NCI-H2081 treated with DMSO at 0.1 percent for 48 hours (cell line): ENCODE results near the gene TMEM130.

Experiments
- DNase-seq: peaks from one replicate; lab custom pipeline; 2025; lab: John Stamatoyannopoulos, UW

The TMEM130 gene, protein sequence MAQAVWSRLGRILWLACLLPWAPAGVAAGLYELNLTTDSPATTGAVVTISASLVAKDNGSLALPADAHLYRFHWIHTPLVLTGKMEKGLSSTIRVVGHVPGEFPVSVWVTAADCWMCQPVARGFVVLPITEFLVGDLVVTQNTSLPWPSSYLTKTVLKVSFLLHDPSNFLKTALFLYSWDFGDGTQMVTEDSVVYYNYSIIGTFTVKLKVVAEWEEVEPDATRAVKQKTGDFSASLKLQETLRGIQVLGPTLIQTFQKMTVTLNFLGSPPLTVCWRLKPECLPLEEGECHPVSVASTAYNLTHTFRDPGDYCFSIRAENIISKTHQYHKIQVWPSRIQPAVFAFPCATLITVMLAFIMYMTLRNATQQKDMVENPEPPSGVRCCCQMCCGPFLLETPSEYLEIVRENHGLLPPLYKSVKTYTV

DNA sequence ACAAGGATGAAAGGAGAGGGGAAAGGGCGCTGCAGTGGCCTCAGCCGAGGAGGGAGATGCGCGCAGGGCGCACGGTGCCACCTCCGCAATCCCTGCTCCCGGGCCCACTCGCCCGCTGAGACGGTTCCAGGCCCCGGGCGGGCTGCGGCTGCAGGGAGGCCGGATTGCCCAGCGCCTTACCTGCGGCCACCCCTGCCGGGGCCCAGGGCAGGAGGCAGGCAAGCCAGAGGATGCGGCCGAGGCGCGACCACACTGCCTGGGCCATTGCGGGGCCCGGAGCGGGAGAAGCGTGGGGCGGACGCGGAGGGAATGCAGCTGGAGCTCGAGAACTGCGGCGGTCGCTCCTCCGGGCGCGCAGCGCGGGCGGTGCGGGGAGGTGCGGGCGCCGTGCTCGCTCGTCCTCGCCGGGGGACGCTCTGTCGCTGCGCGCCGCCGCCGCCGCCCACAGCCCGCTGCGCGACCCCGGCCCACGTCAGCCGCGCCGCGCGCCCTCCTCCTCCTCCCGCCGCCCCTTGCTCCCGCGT, at the start of gene TMEM130:
Gene TMEM130, minus strand, starts transcription at position 418 of the 524 bp plus-strand sequence. Its CDS starts 153 bp downstream, at position 265.
- DNase-seq = no peak

DNA sequence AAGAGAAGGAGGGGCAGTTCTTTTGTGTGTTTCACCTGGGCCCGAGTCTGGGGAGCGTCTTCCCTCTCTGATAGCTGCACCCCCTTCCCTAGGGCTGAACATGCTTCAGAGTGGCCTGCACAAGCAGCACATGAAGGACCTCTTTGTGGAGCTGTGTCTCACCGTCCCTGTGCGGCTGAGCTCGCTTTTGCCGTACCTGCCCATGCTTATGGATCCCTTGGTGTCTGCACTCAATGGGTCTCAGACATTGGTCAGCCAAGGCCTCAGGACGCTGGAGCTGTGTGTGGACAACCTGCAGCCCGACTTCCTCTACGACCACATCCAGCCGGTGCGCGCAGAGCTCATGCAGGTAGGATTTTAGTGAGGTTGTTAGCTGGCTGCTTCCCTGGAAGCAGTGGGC, 47.5 kb upstream of the TMEM130 start:
- no peak for DNase-seq

DNA sequence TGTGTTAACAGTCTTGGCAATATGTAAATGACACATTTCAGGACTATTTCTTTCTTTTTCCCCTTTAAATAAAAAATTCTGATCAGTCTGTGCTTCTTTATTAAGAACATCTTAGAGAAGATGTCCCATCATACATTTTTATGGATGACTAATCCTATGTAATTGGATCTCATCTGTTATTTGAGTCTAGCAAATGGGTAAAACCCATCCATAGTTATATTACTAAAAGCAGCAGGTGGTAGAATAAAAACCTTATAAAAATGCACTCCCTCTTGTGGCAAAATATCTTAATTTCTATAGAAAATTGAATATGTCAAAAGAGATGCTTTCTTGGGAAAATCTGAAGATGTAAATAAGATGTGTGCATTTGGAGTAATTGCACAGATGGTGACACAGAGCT, 43.8 kb upstream of the TMEM130 start:
- DNase-seq = no peak

DNA sequence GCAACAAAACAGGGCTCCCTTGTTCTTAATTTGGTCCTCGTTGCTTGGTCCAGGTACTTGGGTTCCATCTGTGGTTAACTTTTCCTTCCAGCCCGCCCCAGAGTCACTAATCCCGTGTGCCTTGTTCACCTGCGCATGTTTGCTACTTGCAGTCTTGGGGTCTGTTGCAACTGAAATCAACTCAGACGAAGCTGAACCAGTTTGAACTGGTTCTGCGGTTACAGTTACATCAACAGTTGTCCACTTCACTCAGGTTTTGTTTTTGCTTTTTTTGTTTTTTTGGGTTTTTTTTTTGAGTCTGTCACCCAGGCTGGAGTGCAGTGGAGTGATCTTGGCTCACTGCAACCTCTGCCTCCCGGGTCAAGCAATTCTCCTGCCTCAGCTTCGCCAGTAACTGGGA, 43.2 kb upstream of the TMEM130 start:
- no peak for DNase-seq

DNA sequence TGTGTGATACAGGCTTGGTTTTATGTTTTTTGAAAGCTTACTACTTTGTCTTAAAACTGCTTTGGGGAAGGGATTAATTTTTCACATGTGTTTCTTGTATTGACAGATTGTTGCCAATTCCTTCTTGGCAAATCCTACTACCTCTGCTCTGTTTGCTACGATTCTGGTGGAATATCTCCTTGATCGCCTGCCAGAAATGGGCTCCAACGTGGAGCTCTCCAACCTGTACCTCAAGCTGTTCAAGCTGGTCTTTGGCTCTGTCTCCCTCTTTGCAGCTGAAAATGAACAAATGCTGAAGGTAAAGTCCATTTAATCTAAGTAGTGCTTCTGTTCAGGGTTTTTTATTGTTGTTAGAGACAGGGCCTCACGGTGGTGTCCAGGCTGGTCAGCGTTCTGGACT, 42.1 kb upstream of the TMEM130 start:
- DNase-seq = no peak

DNA sequence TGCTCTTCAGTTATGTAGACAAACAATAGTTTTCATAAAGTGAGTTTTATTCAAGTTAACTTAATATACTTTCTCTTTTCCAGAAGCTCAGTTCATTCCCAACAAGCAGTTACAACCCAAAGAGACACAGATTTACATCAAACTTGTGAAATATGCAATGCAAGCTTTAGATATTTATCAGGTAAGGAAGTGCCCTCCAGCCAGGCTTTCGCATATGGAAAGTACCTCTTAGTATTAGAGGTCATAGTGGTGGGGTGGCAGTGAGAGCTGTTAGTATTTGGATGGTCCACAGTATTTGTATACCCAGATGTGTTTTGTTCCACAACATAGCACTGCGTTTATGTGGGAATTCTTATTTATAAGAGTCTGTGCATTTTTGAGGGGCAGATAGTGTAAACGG, 40.6 kb upstream of the TMEM130 start:
- DNase-seq = no peak

DNA sequence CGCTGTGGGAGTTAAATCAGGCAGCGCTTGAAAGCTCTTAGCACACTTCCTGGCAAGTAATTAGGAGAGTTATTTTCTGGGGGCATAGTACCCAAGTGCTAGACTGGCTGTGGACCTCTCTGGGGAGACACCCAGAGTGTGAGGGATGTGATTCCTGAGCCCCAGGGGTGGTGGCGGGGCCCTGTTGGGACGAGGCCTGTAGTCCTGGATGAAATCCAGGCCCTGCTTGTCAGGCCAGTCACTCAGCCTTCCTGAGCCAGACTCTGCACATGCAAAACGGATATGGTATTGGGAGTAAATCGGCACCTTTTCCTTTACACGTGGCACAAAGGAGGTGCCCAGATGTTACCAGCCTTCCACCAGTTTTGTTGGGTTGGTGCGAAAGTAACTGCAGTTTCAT, 39.7 kb upstream of the TMEM130 start:
- no peak for DNase-seq

DNA sequence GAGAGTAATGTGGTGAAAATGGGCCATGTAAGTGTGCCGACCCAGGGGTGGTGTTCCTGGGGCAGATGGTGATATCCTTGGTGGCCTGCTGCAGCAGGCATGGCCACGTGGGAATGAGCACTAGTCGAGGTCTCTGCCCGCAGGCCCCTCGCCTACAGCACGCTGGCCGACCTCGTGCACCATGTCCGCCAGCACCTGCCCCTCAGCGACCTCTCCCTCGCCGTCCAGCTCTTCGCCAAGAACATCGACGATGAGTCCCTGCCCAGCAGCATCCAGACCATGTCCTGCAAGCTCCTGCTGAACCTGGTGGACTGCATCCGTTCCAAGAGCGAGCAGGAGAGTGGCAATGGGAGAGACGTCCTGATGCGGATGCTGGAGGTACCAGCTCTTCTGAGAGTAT, 38.8 kb upstream of the TMEM130 start:
- DNase-seq = no peak

DNA sequence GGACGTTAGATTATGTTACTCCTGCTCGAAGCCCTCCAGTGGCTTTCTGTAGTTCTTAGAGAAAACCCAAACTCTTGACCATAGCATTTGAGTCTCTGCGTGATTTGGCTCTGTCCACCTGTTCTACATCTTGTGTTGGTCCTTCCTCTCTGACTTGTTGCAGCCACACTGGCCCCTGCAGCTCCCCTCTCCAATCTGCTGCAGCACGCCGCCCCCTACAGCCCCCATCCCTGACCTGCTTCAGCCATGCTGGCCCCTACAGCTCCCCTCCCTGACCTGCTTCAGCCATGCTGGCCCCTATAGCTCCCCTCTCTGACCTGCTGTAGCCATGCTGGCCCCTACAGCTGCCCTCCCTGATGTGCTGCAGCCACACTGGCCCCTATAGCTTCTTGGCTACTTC, 37.8 kb upstream of the TMEM130 start:
- no peak for DNase-seq

DNA sequence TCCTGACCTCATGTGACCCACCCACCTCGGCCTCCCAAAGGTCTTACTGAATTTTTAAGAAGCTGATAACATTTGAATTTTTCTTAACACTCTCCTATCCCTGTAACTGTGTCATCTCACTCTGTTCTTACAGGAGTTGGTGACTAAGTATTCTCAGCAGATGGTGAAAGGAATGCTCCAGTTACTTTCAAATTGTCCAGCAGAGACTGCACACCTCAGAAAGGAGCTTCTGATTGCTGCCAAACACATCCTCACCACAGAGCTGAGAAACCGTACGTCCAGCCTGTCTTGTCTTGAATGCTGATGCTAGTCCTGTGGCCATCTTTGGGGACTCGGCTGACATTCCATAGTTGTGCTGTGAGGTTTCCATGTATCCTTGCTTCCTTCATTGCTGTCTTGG, 33.4 kb upstream of the TMEM130 start:
- DNase-seq = no peak

DNA sequence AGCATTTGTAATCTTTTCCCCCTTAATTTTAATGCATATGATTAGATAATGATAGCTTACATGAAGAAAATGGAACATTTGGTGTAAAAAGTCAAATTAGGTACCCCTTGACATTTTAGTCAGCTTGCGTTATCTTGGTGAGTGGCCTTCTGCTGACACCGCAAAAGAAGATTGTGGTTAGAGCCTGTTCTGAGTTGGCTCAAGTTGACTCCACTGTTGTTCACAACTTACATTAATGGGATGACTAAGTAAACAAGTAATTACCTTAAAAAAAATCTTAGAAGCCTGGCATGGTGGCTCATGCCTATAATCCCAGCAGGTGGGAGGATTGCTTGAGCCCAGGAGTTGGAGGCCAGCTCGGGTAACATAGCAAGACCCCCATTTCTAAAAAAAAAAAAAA, 32.7 kb upstream of the TMEM130 start:
- DNase-seq = no peak

DNA sequence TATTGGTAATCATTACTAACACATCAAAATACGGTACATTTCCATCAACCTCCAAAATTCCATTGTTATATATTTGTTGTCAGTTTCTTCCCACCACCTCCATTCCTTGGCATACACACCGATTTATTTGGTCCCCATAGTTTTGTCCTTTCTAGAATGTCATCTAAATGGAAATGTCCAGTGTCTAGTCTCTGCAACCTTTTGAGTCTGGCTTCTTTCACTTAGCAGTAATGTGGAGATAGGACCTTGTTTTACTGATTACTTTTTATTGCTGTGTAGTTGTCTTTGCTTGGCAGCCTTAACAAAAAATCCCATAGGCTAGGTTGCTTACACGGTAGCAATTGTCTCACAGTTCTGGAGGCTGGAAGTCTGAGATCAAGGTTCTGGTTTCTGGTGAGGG, 31.0 kb upstream of the TMEM130 start:
- no peak for DNase-seq

DNA sequence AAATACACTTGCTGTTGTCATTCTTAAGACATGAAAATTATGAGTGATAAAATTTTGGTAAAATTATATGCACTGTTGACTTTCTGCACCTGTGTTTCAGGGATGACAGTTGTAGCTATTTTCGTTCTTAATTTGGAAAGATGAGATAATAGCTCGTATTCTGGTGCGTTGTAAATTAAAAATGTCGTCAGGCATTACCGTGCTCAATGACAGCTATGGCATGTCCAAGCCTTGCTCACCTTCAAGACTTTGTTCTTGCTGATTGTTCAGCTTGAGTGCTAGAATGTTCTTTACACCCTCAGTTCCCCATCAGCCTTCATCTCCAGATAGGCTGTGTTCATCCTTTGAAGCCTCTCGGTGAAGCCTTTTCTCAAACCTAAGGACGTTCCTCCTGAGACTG, 30.0 kb upstream of the TMEM130 start:
- DNase-seq = no peak

DNA sequence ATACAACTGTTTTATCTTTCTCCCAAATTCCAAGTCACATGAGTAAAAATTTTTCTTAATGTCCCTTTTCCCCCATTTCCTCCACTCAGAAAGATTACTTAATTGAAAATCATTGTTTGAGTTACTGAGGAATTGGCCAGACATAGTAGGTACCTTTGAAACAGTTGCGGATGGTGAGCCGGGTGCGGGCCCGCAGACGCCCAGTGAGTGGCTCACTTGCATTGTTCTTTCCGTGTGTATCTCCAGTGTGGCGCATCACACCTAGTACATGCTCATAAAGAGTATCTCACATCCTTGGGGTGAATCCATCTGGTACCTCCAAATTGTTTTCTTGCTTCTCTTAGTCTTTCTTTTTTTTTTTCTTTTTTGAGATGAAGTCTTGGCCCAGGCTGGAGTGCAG, 22.8 kb upstream of the TMEM130 start:
- DNase-seq = no peak

DNA sequence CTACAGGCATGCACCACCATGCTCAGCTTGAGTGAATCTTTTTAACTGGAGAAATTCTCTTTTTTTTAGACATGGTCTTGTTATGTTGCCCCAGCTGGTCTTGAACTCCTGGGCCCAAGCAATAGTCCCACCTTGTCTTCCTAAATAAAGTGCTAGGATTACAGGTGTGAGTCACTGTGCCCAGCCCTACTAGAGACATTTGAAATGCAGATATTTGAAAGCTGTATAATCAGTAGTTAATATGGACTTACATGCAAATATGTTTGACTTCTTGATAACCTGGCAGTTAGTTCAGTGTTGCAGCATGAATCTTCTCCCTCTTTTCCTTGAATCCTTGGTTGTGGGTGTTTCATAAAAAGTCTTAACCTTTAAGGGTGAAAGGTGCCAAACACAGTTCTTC, 17.2 kb upstream of the TMEM130 start:
- no peak for DNase-seq

DNA sequence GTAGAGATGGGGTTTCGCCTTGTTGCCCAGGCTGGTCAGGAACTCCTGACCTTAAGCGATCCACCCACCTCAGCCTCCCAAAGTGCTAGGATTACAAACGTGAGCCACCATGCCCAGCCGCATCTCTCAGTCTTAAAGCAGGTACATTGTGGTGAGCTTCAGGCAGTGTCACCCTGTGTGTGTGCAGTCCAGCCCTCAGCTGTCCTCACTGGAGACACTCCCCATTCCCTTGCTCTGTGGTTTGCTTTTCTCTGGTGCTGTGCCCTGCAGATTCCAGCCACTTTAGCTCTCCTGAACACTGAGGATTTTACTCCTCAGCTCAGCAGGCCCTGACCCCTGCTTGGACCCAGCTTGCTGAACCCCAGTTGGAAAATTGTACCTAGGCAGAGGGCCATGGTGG, 14.6 kb upstream of the TMEM130 start:
- DNase-seq = no peak

DNA sequence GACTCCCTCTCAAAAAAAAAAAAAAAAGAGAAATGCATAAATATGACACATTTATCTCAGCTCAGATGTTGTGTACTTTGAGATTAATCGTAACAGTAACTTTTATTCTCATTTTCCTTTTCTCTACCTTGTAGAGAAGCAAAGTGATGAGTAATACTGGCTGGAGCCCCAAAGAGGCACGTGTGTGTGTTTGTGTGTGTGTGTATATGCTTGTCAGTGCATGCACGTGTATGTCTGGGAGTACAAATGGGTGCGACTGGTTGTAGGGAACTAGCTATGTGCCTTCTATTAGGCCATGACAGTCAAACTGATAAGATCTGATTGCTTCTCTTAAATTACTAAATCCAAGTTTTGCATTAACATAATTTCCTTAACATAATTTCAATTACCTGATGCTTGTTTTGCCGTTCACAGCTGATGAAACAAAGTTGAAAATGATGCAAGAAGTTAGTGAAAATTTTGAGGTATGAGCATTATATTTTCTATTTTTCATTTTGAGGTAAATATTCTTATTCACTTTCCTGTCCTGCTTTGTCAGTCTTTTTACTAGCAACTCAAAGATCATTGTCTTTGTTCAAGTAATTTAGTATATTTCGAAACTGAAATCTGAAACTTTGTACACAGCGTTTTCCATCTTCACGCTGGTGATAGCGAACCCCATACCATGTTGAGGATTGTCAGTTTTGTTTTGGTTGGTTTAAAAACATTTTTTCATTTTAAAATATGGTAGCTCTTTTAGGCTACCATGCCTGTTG, 11.9 kb upstream of the TMEM130 start:
- no peak for DNase-seq

DNA sequence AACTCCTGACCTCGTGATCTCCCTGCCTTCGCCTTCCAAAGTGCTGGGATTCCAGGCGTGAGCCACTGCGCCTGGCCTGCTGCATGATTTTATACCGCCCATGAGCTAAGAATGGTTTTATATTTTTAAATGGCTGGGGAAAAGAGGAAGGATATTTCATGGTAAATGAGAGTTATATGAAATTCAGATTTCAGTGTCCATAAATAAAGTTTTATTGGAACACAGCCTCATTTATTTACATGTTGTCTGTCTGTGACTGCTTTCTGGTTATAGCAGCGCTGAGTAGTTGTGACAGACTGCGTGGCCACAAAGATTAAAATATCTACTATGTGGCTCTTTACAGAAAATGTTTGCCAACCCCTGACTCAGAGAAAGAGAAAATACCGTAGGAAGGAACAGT, 10.7 kb upstream of the TMEM130 start:
- DNase-seq = no peak

DNA sequence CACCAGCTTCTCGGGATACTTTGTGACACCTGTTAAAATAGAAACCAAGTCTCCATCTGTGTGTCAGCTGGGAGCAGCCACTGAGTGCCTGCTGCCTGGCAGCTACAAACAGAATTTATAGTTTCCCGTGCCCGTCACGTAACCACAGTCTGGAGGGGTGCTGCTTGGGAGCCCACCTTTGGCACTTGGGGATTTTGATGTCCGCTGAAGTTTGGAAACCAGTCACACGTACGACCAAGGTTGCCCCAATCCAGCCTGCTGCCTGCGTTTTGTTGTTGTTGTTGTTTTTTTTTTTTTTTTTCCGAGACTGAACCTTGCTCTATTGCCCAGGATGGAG, 10.1 kb upstream of the TMEM130 start:
- no peak for DNase-seq

DNA sequence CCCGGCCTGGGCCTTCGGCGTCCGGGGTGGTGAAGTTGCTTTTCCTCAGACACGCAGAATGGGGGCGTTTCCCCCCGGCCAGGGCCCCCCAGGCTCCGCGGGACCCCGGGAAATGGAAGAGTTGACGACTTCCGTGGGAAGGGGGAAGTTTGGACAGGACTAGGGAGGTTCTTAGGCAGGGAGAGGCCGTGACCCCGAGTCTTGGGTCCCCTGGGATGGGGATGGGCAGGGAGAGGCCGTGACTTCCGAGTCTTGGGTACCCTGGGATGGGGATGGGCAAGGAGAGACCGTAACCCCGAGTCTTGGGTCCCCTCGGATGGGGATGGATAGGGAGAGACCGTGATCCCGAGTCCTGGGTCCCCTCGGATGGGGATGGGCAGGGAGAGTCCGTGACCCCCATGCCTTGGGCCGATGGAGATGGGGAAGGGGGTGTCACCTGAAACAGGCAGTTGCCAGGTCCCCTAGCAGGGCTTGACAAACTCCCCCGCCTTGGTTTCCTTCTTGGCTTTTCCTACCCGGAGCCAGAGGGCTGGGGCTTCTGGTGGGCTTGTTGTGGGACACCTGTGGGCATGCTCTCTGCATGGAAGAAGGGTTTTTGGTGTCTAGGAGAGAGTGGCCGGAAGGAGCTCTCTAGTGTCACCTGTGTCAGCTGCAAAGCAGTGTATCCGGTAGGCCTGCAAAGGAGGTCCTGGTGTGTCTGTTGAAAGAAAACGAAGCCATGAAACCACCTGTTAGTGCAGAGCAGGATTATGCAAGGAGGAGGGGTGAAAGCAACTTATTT, 9.6 kb upstream of the TMEM130 start:
- no peak for DNase-seq

DNA sequence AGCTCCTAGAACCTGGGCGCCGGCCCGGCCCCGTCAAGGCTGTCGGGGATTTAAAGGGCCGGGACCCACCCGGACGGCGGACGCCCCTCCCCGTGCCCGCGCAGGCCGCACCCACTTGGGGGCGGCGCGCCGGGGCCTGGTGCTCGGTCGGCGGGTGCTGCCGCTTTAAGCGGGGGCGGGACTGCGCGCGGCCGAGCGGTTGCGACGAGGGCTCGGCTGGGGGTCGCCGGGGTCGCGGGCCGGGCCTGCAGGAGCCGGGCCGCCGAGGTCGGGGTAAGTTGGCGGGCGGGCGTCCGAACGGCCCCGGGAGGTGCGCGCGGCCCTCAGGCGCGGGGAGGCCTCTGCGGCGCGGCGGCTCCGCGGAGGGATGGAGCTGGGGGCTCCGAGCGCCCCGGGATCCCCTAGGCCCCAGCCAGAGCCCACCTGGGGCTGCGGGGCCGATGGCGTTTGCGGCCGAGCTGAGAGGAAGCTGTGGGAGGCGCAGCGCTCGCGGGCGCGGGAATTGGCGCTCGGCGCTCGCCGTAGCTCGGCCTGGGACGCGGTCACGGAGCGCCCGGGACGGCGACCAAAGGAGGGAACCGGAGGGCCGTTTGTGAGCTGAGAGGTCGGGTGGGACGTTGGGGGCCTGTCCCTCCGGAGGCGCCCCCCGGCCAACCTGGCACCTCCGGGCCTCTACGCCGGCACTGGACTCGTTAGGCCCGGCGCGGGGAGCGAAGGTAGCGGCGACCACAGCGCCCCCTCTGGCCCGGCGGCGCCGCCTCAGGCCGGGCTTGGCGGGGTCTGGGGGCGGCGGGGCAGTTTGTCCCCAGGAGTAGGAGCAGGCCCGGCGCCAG, 8.8 kb upstream of the TMEM130 start, which contains the start of gene TRRAP:
Gene TRRAP, plus strand, starts transcription at position 168 of the 833 bp plus-strand sequence. CDS start 2,619 bp downstream, outside the sequence.
- no peak for DNase-seq
